Activated T-cell treated with anti-CD3 and anti-CD28 coated beads for 24 hours (primary cell): Measurements from ENCODE around the gene ZNF549.

Experiments used
- DNase-seq: peaks from one replicate; pipeline ENCODE4 v3.0.0-alpha.2; 2020; ENCODE audit warnings: low read depth

Gene ZNF549

GRCh38 chr19:57566396-57567265 is 39.5 kb downstream of the ZNF549 start:
- DNase-seq = no peak

- DNase-seq = no peak
Observed at GRCh38 chr19:57570707-57571106, 43.6 kb downstream of the ZNF549 start.

GRCh38 chr19:57572415-57572947 is 45.3 kb downstream of the ZNF549 start:
- DNase-seq = no peak

- no peak for DNase-seq
Observed at GRCh38 chr19:57576661-57577060, 49.5 kb downstream of the ZNF549 start.

- peak; percentile 95 for DNase-seq
Observed at GRCh38 chr19:57578487-57579205, 51.5 kb downstream of the ZNF549 start, which contains the start of gene ZNF416. ZNF416 (minus strand) TSS chr19:57578911; CDS start chr19:57578704, 207 bp downstream.

- DNase-seq = no peak
Observed at GRCh38 chr19:57583104-57583520, 56.0 kb downstream of the ZNF549 start.

- DNase-seq = peak; percentile 80
Observed at GRCh38 chr19:57583521-57584416, 56.6 kb downstream of the ZNF549 start, which contains the start of gene ZIK1. ZIK1 (plus strand) TSS chr19:57584145; CDS start chr19:57584357, 212 bp downstream.

- no peak for DNase-seq
Observed at GRCh38 chr19:57587529-57587928, 60.4 kb downstream of the ZNF549 start.

GRCh38 chr19:57599377-57599760 is 72.2 kb downstream of the ZNF549 start:
- DNase-seq = no peak

- peak; percentile 87 for DNase-seq
Observed at GRCh38 chr19:57599761-57600383, 72.7 kb downstream of the ZNF549 start, which contains the start of gene ZNF530. ZNF530 (plus strand) TSS chr19:57599885; CDS start chr19:57604346, 4,461 bp downstream.

GRCh38 chr19:57606931-57607330 is 79.8 kb downstream of the ZNF549 start:
- DNase-seq = no peak
